GM19372 (cell line): ENCODE data around the gene MARK3.
"Not testable (repeated sequence)": the region's sequence is repeated elsewhere in the genome, so short reads cannot be mapped to it uniquely, and the experiment has no call there.

Experiments used
- ATAC-seq: cut with Tn5 transposase; IDR thresholded peaks from one replicate; pipeline ENCODE4 v1.9.1; 2021; ENCODE audit warnings: mild to moderate bottlenecking, low read depth, moderate library complexity; ENCODE audit not compliant: unreplicated experiment

Gene MARK3

DNA sequence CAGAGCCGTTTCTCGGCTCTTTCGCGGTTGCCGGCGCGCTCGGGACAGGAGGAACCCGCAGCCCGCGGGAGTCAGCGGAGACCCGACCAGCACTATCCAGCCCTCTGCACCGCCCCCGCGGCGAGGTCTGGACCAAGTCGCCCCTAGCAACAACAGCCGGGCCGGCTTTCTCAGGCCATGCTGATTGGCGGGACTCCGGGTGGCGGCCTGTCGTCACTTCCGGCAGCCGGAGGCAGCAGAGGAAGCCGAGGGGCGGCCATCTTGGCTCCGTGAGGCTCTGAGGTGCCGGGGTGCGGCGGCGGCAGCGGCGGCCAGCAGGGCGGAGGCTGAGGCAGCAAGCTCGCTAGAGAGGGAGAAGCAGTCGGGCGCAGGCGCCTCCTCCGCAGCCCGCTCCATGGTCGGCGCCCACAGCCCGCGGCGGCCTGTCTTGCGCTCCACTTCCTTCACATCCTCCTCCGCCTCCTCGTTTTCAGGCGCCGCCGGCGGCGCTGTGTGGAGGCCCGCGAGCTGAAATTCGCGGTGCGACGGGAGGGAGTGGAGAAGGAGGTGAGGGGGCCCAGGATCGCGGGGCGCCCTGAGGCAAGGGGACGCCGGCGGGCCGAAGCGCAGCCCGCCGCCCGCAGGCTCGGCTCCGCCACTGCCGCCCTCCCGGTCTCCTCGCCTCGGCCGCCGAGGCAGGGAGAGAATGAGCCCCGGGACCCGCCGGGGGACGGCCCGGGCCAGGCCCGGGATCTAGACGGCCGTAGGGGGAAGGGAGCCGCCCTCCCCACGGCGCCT lies at the start of gene MARK3:
Gene MARK3, plus strand, starts transcription at position 264 of the 777 bp plus-strand sequence. CDS start 615 bp downstream, outside the sequence.
- ATAC-seq, result peak; percentile 91

DNA sequence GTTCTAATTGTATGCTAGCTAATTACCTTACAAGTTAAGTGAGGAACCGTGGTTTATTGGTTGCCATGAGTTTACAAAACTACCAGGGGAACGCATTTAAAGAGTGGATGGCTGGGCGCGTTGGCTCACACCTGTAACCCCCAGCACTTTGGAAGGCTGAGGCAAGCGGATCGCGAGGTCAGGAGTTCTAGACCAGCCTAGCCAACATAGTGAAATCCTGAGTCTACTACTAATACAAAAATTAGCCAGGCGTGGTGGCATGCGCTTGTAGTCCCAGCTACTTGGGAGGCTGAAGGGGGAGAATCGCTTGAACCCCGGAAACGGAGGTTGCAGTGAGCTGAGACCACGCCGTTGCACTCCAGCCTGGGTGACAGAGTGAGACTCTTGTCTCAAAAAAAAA lies 49.0 kb upstream of the MARK3 start:
- no peak for ATAC-seq

DNA sequence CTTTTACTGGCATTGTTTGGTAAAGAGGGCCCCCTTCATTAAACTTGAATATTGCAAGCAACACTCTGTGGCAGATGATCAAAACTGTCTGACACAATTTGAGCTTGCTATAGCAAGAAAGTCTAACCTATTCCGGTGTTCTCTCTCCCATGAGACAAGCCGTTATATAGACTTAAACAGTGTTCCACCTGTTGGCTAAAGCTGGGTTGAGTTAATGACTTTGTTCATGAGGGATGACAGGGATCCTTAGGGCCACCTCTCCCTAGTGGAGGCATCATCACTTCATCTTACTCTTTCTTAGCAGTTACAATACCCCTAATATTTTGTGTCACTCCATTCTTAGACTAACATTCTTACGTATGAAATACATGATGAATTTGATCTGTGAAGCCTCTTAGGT lies 47.4 kb upstream of the MARK3 start:
- no peak for ATAC-seq

DNA sequence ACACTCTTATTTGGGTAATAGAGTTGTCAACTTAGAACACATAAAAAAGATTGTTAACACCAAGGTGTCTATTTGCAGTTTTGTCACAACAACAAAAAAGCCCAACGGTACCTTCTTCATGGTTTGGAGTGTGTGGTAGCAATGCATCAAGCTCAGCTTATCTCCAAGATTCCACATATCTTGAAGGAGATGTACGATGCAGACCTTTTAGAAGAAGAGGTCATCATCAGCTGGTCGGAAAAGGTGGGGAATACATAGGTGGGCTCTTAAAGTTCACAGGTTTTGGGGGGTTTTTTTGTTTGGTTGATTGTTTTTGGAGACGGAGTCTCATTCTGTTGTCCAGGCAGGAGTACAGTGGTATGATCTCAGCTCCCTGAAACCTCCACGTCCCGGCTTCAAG lies 45.7 kb upstream of the MARK3 start:
- ATAC-seq, result no peak

DNA sequence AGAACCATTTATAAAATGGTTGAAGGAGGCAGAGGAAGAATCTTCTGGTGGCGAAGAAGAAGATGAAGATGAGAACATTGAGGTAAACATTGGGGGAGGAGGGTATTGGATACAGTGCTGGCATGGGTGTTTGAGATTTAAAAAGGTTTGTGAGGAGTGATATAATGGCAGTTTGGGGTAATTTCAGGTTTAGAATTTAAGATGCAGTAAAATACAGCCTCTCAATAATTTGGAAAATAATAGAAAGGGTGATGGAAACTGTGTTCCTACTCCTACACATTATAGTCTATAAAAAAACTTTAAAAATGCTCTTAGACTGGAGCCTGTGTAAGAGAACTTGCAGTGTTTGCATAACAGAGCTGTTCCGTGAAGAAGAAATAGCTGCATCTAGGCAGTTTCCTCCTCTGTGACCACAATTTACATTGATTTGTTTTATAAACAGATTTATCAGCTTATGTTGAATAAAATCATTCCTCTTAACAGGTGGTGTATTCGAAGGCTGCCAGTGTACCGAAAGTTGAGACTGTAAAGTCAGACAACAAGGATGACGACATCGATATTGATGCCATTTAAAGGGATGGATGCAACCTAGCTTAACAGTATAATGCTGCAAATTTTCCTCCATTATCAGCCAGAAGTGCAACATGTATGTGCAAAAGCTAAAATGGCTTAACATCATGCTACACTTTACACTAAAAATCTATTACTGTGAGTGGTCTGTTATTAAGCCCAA lies 44.6 kb upstream of the MARK3 start:
- ATAC-seq, result no peak

DNA sequence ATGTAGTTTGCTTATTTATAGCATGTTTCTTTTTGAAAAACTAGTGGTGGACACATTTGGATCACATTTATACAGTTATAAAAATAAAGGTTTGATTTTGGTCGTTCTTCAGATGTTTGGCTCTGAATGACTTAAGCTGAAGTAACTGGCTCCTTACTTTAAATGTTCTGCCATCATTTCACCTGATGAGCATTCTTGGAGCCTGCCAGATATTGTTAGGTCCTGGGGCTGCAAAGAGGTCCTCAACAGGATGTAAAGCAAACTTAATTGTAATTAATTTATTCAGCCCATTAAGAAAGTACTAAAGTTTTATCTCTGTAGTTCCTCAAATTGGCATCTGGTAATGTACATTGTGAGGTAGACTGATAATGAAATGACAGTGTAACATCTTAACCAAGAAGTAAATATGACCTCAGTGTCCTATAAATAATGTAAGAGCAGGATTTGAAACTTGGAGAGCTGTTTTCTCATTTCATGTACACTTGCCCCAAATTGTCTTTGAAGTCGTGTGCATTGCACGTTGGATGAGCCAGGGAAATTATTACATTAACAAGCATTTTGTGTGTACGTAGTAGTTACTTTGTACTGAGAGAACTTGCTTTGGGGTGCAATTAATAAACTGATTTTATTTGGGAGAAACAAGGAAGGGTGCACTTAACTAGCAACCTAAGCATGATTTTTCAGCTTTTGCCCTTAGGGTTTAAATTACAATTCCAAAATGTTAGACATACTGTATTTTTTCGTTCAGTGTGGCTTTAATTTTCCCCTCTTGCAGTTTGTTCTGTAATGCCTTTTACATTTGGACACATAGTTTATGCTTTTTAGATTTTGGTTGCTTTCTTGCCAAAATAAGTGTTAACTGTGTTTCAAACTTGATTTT lies 43.7 kb upstream of the MARK3 start:
- ATAC-seq, result no peak

DNA sequence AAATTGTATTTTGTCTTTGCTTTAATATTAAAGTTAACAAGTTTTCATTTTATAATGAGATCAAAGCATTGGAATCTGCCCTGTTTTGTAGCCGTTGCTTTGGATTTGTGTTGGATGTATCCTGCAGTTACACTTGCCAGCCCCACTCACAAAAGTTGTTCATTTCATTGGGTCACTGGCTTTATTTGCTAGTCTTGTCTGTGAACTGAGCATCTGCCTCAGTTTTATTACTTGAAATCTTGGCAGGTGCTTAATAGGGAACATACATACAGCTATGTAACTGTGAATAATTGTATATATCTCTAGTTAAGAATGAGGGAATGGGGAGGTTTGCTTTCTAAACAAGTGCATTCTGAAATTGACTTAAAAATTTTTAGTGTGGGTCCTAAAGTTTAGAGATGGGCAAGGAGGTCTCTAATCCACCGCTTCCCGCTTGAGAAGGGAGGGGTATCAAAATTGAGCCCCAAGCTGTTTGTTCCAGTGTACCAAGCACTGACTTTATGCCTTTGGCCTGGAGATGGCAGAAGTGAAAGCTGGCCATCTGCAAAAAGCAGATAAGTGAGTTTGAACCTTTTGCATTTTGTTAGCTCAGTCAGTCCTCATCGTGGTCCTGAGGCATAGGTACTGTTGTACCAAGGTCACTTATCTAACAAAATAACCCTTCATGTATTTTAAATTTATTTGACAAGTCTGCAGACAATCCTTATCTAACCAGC lies 41.9 kb upstream of the MARK3 start:
- ATAC-seq, result no peak

DNA sequence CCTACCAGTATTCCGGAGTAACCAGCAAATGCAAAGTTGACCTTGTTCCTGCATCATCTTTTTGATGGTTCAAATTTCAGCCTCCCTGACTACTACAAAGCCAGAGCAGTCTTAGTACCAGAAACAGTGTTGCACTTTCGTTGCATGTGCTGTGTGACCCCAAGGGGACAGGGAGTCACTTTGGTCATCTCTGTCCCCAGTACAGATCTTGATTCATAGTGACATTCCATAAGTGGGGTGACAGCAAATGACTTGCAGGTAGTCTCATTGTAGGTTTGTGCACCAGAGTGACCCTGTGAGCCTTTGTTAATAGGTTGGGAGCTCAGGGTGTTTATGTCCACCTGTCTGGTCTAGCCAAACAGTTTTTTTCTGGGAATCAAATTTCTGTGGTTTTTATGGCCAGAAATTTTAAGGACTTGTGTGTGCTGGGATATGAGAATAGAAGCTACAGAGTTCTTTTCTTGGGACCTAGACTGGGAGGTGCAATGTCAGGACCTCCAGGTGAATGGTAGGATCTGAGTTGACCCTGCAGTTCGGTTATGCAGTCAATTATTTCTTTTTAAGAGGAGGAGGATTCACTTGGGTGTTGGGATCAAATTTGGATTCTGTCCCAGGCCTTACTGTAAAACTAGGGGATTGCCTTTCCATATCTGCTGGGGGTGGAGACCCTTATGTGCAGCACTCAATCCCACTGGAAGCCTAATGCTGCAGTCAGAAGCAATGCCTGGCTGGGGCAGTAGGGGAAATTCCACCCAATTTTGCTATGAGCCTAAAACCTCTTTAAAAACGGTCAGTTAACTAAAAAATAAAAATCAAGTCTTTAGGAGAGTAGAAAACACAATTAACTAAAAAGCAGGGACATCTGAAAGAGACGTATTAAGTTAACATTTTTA lies 41.1 kb upstream of the MARK3 start:
- no peak for ATAC-seq

DNA sequence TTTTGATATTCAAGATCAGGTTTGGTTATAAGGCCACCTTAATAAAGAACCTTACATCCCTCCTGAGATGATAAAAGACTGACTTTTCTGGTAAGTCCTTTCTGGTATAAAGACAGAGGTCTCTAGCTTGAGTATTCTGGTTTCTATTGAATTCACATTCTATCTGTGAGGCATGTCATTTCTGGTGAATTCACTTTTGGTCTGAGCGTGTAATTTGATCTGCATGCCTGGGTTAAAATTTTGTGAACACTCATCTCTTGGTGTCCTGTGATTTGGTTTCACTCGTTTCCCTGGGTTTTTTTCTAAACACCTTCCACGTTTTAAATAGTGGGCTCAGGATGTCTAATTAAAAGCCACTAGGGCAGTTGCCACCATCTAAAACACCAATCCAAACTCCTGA lies 38.9 kb upstream of the MARK3 start:
- ATAC-seq, result no peak

DNA sequence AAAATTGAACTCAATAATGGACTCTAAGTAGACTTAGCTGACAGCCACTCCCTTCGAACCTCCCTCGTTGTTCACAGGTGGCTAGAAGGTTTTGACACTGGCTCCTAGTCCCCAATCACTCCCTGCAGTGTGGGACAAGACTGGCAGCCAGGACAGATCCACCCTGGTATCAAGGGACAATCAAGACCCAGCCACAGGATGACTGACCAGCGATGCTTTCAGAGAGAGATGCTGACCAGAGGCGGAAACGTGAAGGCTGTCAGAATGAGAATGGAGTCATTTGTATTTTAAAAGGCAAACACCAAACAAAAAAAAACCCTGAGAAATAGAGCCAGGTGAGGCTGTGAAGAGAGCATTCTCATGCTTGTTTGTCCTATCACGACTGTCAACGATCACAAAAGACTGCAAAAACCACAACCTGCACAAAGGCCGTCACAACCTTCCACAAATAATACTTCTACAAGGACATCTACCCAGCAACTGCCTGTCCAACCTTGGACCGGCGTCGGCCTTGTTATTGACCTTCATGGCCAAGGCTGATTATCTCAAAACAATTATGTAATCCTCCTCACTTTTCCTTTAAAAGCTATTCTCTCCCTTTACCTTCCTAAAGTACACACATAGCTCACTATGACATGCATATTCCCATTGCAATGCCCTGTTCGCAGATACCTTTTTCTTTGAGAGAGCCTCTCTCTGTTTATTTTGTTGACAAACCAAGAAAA lies 38.0 kb upstream of the MARK3 start:
- ATAC-seq, result no peak

DNA sequence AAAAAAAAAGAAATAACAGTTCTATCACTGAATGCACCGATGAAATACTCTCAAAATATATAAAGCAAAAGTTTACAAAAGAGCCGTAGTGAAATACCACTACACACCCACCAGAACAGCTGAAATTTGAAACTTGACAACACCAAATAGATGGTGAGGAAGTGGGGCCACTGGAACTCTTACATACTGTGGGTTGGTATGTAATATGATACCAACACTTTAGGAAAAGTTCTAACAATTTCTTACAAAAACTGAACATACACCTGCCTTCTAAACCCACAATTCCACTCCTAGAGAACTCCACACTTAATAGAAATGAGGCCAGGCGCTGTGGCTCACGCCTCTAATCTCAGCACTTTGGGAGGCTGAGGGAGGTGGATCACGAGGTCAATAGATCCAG lies 37.1 kb upstream of the MARK3 start:
- no peak for ATAC-seq

DNA sequence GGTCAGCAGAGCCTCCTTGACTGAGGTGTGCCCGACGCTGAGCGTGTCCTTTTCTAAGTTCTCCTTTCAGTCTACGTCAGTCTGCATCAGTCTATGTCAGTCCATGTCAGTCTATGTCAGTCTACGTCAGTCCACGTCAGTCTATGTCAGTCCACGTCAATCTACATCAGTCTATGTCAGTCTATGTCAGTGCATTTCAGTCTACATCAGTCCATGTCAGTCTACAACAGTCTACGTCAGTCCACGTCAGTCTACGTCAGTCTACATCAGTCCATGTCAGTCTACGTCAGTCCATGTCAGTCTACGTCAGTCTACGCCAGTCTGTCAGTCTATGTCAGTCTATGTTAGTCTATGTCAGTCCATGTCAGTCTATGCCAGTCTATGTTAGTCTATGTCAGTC lies 35.2 kb upstream of the MARK3 start:
- no peak for ATAC-seq

DNA sequence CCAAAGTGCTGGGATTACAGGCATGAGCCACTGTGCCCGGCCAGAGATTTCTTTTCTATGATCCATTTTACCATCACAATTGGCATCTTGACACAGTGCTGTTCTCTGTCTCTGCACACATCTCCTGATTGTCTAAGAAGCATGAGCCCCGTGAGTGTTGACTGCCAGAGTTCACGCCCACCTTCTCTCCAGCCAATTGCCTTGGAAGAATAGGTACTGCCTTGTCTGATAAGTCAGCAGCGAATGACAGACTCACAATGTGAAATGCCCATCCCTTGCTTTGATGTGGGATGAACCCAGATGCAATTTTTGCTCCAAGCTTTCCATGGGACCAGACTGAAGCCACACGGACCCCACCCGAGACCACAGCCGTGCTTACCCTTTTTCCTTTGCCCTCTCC lies 31.9 kb upstream of the MARK3 start:
- ATAC-seq, result no peak

DNA sequence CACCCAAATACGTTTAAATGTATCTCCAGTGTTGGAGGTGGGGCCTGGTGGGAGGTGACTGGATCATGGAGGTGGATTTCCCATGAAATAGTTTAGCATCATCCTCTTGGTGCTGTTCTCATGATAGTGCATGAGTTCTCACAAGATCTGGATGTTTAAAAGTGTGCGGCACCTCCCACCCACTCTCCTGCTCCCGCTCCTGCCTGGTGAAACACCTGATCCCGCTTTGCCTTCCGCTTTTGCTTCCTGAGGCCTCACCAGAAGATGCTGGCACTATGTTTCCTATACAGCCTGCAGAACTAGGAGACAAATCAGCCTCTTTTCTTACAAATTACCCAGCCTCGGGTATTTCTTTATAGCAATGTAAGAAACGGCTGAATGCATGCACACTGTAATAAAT lies 31.1 kb upstream of the MARK3 start:
- ATAC-seq, result no peak

DNA sequence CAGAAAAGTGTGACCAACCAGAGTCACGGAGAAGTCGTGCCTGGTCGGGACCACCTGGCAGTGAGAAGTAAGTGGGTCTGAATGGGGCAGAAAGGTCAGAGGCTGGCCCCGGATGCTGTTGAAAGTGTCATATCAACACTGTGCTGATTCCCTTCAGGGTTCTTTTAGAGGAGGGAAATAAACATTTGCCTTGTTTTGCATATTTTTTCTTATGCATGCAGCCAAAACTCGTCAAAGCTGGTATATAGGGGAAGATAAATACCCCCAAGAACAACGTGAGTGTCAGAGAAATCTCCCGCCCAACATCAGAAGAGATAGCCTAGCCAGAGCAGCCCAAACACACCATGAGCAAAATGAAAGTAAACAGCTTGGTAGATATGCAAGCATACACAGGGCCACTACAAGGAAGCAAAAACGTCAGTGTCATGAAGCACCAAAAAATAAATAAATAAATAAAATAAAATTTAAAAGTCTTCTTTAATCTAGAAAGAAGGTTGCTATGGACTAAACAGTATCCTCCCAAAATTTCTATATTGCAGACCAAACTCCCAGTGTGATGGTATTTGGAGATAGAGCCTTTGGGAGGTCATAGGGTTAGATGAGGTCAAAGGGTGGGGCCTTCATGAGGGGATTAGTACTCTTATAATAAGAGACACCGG lies 29.1 kb upstream of the MARK3 start:
- ATAC-seq, result no peak

DNA sequence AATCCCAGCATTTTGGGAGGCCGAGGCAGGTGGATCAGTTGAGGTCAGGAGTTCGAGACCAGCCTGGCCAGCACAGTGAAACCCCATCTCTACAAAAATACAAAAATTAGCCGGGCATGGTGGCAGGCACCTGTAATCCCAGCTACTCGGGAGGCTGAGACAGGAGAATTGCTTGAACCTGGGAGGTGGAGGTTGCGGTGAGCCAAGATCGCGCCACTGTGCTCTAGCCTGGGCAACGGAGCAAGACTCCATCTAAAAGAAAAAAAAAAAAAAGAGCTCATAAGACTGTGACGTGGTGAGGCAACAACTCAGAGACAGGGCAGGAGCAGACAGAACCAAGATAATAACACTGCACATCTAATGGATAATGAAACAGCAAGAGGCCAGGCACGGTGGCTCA lies 27.7 kb upstream of the MARK3 start:
- not testable (repeated sequence) for ATAC-seq

DNA sequence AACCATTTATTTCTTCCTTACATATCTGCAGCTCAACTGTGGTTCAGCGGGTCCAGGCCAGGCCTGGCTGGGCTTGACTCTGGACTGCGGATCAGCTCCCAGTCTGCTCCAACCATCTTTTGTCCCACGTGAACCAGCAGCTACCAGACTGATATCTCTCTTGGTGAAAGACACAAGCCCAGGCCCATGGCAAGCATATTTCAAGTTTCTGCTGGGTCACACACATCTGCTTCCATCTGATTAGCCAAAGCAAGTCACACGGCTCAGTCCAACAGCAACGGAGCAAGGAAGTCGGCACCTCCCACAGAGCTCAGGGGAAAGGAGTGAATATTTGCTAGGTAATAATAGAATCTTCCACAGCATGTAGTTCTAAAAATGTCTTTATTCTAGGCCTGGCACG lies 24.7 kb upstream of the MARK3 start:
- ATAC-seq, result no peak

DNA sequence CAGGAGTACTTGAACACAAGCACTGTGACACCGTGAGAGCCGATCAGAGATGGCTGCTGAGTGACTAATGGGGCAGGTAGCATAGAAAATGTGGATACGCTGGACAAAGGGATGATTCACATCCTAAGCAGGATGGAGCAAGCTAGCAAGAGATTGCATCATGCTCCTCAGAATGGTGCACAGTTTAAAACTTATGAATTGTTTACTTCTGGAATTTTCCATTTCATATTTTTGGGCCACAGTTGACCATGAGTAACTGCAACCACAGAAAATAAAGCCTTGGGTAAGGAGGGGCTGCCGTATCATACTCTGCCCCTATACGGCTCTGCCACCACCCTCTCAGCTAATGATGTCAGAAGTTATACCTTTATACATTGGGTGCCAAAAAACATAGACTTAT lies 23.3 kb upstream of the MARK3 start:
- no peak for ATAC-seq
